Caco-2 (cell line): ENCODE data around the gene KDM3B. TPM values are rescaled to one million over a fixed set of nuclear protein-coding genes. Genes with fewer than 3 reads are reported as not detected.

Experiments
- BruUV-seq: library from RNA; stranded (reverse); fragments of 400-500 nt; replicated peaks from 2 replicates; lab custom pipeline; 2021; lab: Mats Ljungman, UMichigan
- CTCF ChIA-PET: fragments of 300-600 bp; sonication (Branson Sonifier 250); formaldehyde crosslinking; loops from one replicate; lab custom pipeline; 2022; ENCODE audit warnings: antibody characterized with exemption; lab: Charles Lee
- POLR2A ChIA-PET: fragments of 300-600 bp; sonication (Branson Sonifier 250); formaldehyde crosslinking; loops from one replicate; lab custom pipeline; 2022; ENCODE audit warnings: antibody characterized with exemption; lab: Charles Lee
- DNase-seq, 2 experiments: peaks; one replicate each; pipeline versions ENCODE4 v3.0.0 to v3.0.0-alpha.2; 2020 to 2022
- H3K27me3 ChIP-seq: replicated peaks from 2 replicates; pipeline ENCODE4 v1.6.0; 2011; ENCODE audit warnings: low read length; ENCODE audit not compliant: control insufficient read depth, insufficient read depth
- H3K36me3 ChIP-seq: 2 replicates; pipeline ENCODE4 v1.5.1; 2011; ENCODE audit warnings: low read length; ENCODE audit not compliant: control insufficient read depth, insufficient read depth
- H3K4me1 ChIP-seq: fragments of 250-450 bp; sonication (Bioruptor Pico); 2 replicates; pipeline ENCODE4 v1.5.1; 2020; ENCODE audit warnings: mild to moderate bottlenecking
- H3K4me3 ChIP-seq: 2 replicates; pipeline ENCODE4 v1.5.1; 2011; ENCODE audit warnings: low read depth, mild to moderate bottlenecking, control low read depth, low read length
- H3K9me3 ChIP-seq: fragments of 250-450 bp; sonication (Bioruptor Pico); 2 replicates; pipeline ENCODE4 v1.5.1; 2020; ENCODE audit warnings: mild to moderate bottlenecking, moderate library complexity
- H3K27ac Mint-ChIP-seq: one replicate; pipeline ENCODE4 v1.8.0; 2022; ENCODE audit warnings: mixed read lengths; ENCODE audit not compliant: unreplicated experiment
- H3K27me3 Mint-ChIP-seq: one replicate; pipeline ENCODE4 v1.8.0; 2022; ENCODE audit warnings: mixed read lengths; ENCODE audit not compliant: insufficient read depth, unreplicated experiment
- H3K36me3 Mint-ChIP-seq: one replicate; pipeline ENCODE4 v1.8.0; 2022; ENCODE audit warnings: mild to moderate bottlenecking, mixed read lengths; ENCODE audit not compliant: insufficient read depth, unreplicated experiment
- H3K4me1 Mint-ChIP-seq: one replicate; pipeline ENCODE4 v1.8.0; 2022; ENCODE audit warnings: low read depth, mixed read lengths; ENCODE audit not compliant: unreplicated experiment
- H3K4me3 Mint-ChIP-seq: one replicate; pipeline ENCODE4 v1.8.0; 2022; ENCODE audit warnings: mild to moderate bottlenecking, moderate library complexity, mixed read lengths; ENCODE audit not compliant: unreplicated experiment
- H3K9me3 Mint-ChIP-seq: one replicate; pipeline ENCODE4 v1.8.0; 2022; ENCODE audit warnings: mixed read lengths; ENCODE audit not compliant: unreplicated experiment
- CTCF ChIP-seq, 2 experiments: fragments of 200-600 bp in 1 of 2; IDR thresholded peaks; 1 replicate in 1 of 2; 2 replicates in 1 of 2; pipeline versions ENCODE4 v1.5.1 to v1.8.0; 2011 to 2022; ENCODE audit warnings: antibody characterized with exemption in 1 of 2, control low read depth in 1 of 2, inconsistent platforms in 1 of 2, low read depth in 1 of 2, low read length in 1 of 2, mild to moderate bottlenecking in 1 of 2, moderate library complexity in 1 of 2; ENCODE audit not compliant: insufficient read depth in 1 of 2, severe bottlenecking in 1 of 2, unreplicated experiment in 1 of 2
- intact Hi-C: fragments of 100-400 bp; cut with micrococcal nuclease; formaldehyde crosslinking; loops from one replicate; pipeline ENCODE4 v1.10.0; 2022; ENCODE audit not compliant: unreplicated experiment
- total RNA-seq: library from RNA; stranded (reverse); gene quantifications from 2 replicates; pipeline ENCODE4 v1.2.3, GENCODE V29; 2022

Gene KDM3B
- total RNA-seq, 1 experiment from 2014 or later = 71.8 TPM

GRCh38 chr5:138468133-138468965 lies 115.9 kb downstream of the KDM3B start:
- ChIA-PET POLR2A (no interaction called here), CTCF (no interaction called here)
- H3K9me3 ChIP-seq = no peaks in the 10 kb centered on the region
- peaks cover 97% of the 10 kb centered on the region for H3K36me3 Mint-ChIP-seq
- peak overlapping the region; percentile 73 for H3K4me3 Mint-ChIP-seq
- H3K27me3 Mint-ChIP-seq = peaks cover 6% of the 10 kb centered on the region
- no TSS peak for BruUV-seq
- H3K4me1 Mint-ChIP-seq = peaks cover 43% of the 10 kb centered on the region
- H3K4me1 ChIP-seq = peaks cover 10% of the 10 kb centered on the region
- no peaks in the 10 kb centered on the region for H3K27me3 ChIP-seq
- peaks cover 9% of the 10 kb centered on the region for H3K36me3 ChIP-seq
- no peaks in the 10 kb centered on the region for H3K9me3 Mint-ChIP-seq
- H3K4me3 ChIP-seq = no peak overlapping the region
- peak overlapping the region; percentile 96 for H3K27ac Mint-ChIP-seq
- no peak for TF ChIP-seq CTCF (IDR thresholded peaks at IDR 0.05; ENCODE audit: insufficient read depth in 1 of 2, low read depth in 1 of 2, low read length in 1 of 2, severe bottlenecking in 1 of 2, unreplicated experiment in 1 of 2)
- intact Hi-C loops = no loop called here
- peak; percentile 38 to 42 for DNase-seq

- H3K36me3 Mint-ChIP-seq = peaks cover 98% of the 10 kb centered on the region
- Histone ChIP-seq H3K9me3 (no peaks in the 10 kb centered on the region), H3K4me3 (no peak overlapping the region), H3K4me1 (peaks cover 10% of the 10 kb centered on the region), H3K36me3 (peaks cover 9% of the 10 kb centered on the region), H3K27me3 (no peaks in the 10 kb centered on the region)
- no peaks in the 10 kb centered on the region for H3K9me3 Mint-ChIP-seq
- BruUV-seq = no TSS peak
- H3K27me3 Mint-ChIP-seq = peaks cover 6% of the 10 kb centered on the region
- peak overlapping the region; percentile 73 for H3K4me3 Mint-ChIP-seq
- peaks cover 43% of the 10 kb centered on the region for H3K4me1 Mint-ChIP-seq
- no peak for DNase-seq
- peak overlapping the region; percentile 96 for H3K27ac Mint-ChIP-seq
- no peak for TF ChIP-seq CTCF (IDR thresholded peaks at IDR 0.05; ENCODE audit: insufficient read depth in 1 of 2, low read depth in 1 of 2, low read length in 1 of 2, severe bottlenecking in 1 of 2, unreplicated experiment in 1 of 2)
- CTCF ChIA-PET = no interaction called here
- intact Hi-C loops = no loop called here
- POLR2A ChIA-PET = no interaction called here
Observed at GRCh38 chr5:138468966-138469539, 116.6 kb downstream of the KDM3B start.

GRCh38 chr5:138469540-138470321 lies 117.2 kb downstream of the KDM3B start:
- Mint-ChIP-seq H3K27me3 (peaks cover 6% of the 10 kb centered on the region), H3K4me3 (peak overlapping the region; percentile 54), H3K4me1 (peaks cover 43% of the 10 kb centered on the region), H3K27ac (peak overlapping the region; percentile 88), H3K9me3 (no peaks in the 10 kb centered on the region), H3K36me3 (peaks cover 97% of the 10 kb centered on the region)
- H3K36me3 ChIP-seq = peaks cover 9% of the 10 kb centered on the region
- ChIA-PET POLR2A (interaction anchor here (0.5 kb wide), 1 partner anchor 30 kb away, joined by 10 read pairs; no protein-coding TSS in a partner anchor), CTCF (no interaction called here)
- no TSS peak for BruUV-seq
- H3K4me1 ChIP-seq = peaks cover 10% of the 10 kb centered on the region
- no peak overlapping the region for H3K4me3 ChIP-seq
- H3K9me3 ChIP-seq = no peaks in the 10 kb centered on the region
- TF ChIP-seq CTCF (IDR thresholded peaks at IDR 0.05; ENCODE audit: insufficient read depth in 1 of 2, low read depth in 1 of 2, low read length in 1 of 2, severe bottlenecking in 1 of 2, unreplicated experiment in 1 of 2) = no peak
- intact Hi-C loops = no loop called here
- DNase-seq = peak; percentile 82 to 84
- no peaks in the 10 kb centered on the region for H3K27me3 ChIP-seq
